AG08396 (cell line): ENCODE measurements around the gene MFRP.

Experiments used
- DNase-seq: peaks from one replicate; pipeline ENCODE4 v3.0.0; 2012; ENCODE audit warnings: low spot score, mixed read lengths

MFRP gene

GRCh38 chr11:119295178-119295577, 51.3 kb downstream of the MFRP start:
- DNase-seq, result no peak

- no peak for DNase-seq
Measured at GRCh38 chr11:119293461-119293860, 53.0 kb downstream of the MFRP start.

- DNase-seq, result no peak
Measured at GRCh38 chr11:119290894-119291497, 55.5 kb downstream of the MFRP start.
